Neural progenitor cell (in vitro differentiated cells): ENCODE measurements around the gene RTEL1. TPM values are rescaled to one million over a fixed set of nuclear protein-coding genes. Genes with fewer than 3 reads are reported as not detected.

Experiments
- DNase-seq: peaks from one replicate; pipeline ENCODE4 v3.0.0-alpha.2; 2016; ENCODE audit warnings: low spot score
- H2AFZ ChIP-seq: fragments of 200-600 bp; sonication (generic); replicated peaks from 2 replicates; pipeline ENCODE4 v1.6.1; 2016; ENCODE audit warnings: antibody characterized with exemption
- H3F3A ChIP-seq: fragments of 200-600 bp; sonication (generic); 2 replicates; pipeline ENCODE4 v1.6.1; 2016; ENCODE audit warnings: antibody characterized with exemption, low read depth
- H3K27ac ChIP-seq: fragments of 200-600 bp; sonication (generic); 2 replicates; pipeline ENCODE4 v1.5.1; 2016; ENCODE audit warnings: mild to moderate bottlenecking
- H3K27me3 ChIP-seq: fragments of 200-600 bp; sonication (generic); 2 replicates; pipeline ENCODE4 v1.6.1; 2016; ENCODE audit warnings: mild to moderate bottlenecking, moderate library complexity
- H3K36me3 ChIP-seq: fragments of 200-600 bp; sonication (generic); 2 replicates; pipeline ENCODE4 v1.5.1; 2016
- H3K4me1 ChIP-seq: fragments of 200-600 bp; sonication (generic); 2 replicates; pipeline ENCODE4 v1.6.1; 2016; ENCODE audit warnings: mixed run types
- H3K4me2 ChIP-seq: fragments of 200-600 bp; sonication (generic); 2 replicates; pipeline ENCODE4 v1.6.1; 2016
- H3K4me3 ChIP-seq: fragments of 200-600 bp; sonication (generic); 2 replicates; pipeline ENCODE4 v1.5.1; 2016
- H3K79me2 ChIP-seq: fragments of 200-600 bp; sonication (generic); 2 replicates; pipeline ENCODE4 v1.6.1; 2016; ENCODE audit warnings: low read depth
- H3K9ac ChIP-seq: fragments of 200-600 bp; sonication (generic); 2 replicates; pipeline ENCODE4 v1.6.1; 2016
- H3K9me3 ChIP-seq: fragments of 200-600 bp; sonication (generic); 2 replicates; pipeline ENCODE4 v1.5.1; 2016; ENCODE audit warnings: low read depth
- H4K20me1 ChIP-seq: fragments of 200-600 bp; sonication (generic); 2 replicates; pipeline ENCODE4 v1.6.1; 2016; ENCODE audit warnings: low read depth
- H3K27ac Mint-ChIP-seq: 3 replicates; pipeline ENCODE4 v1.8.0; 2021; ENCODE audit warnings: mixed read lengths
- H3K27me3 Mint-ChIP-seq: 2 replicates; pipeline ENCODE4 v1.8.0; 2022; ENCODE audit warnings: low read depth, mild to moderate bottlenecking, inconsistent platforms, moderate library complexity, mixed read lengths; ENCODE audit not compliant: insufficient read depth
- H3K36me3 Mint-ChIP-seq: 3 replicates; pipeline ENCODE4 v1.8.0; 2021; ENCODE audit warnings: mixed read lengths
- H3K4me1 Mint-ChIP-seq: 3 replicates; pipeline ENCODE4 v1.8.0; 2021; ENCODE audit warnings: mixed read lengths
- H3K4me3 Mint-ChIP-seq: 3 replicates; pipeline ENCODE4 v1.8.0; 2021; ENCODE audit warnings: mild to moderate bottlenecking, moderate library complexity, mixed read lengths
- H3K9me3 Mint-ChIP-seq: 3 replicates; pipeline ENCODE4 v1.8.0; 2020; ENCODE audit warnings: mixed read lengths
- CTCF ChIP-seq: fragments of 200-600 bp; sonication (generic); IDR thresholded peaks from 2 replicates; pipeline ENCODE4 v1.5.1; 2017; ENCODE audit warnings: antibody characterized with exemption, mild to moderate bottlenecking
- EZH2 ChIP-seq: fragments of 200-600 bp; sonication (generic); IDR thresholded peaks from 2 replicates; pipeline ENCODE4 v1.6.1; 2017; ENCODE audit warnings: antibody characterized with exemption, mild to moderate bottlenecking, moderate library complexity
- EZH2phosphoT487 ChIP-seq: fragments of 200-600 bp; sonication (generic); IDR thresholded peaks from 2 replicates; pipeline ENCODE4 v1.6.1; 2017; ENCODE audit warnings: antibody characterized with exemption
- total RNA-seq: library from RNA; depleted of rRNA; stranded (reverse); fragments of >200 nt; gene quantifications from 2 replicates; pipeline ENCODE4 v1.2.3, GENCODE V29; 2015; ENCODE audit warnings: low replicate concordance

The RTEL1 gene
- total RNA-seq, 1 donor from 2014 or later = 6.0 TPM

- no peaks in the 10 kb centered on the region for H3K9me3 Mint-ChIP-seq
- H3K9ac ChIP-seq = no peak overlapping the region
- peaks cover 4% of the 10 kb centered on the region for H3K27me3 Mint-ChIP-seq
- no peak overlapping the region for H3K27ac ChIP-seq
- H3K4me1 Mint-ChIP-seq = no peaks in the 10 kb centered on the region
- peak overlapping the region; percentile 35 for H3K4me3 Mint-ChIP-seq
- peaks cover 8% of the 10 kb centered on the region for H3K79me2 ChIP-seq
- H3K36me3 ChIP-seq = no peaks in the 10 kb centered on the region
- no peaks in the 10 kb centered on the region for H3K36me3 Mint-ChIP-seq
- no peak overlapping the region for H3K27ac Mint-ChIP-seq
- H3K27me3 ChIP-seq = peaks cover 24% of the 10 kb centered on the region
- H3K4me2 ChIP-seq = peak overlapping the region; percentile 77
- peak; percentile 90 for DNase-seq
- peaks cover 33% of the 10 kb centered on the region for H3K4me1 ChIP-seq
- peaks cover 40% of the 10 kb centered on the region for H3F3A ChIP-seq
- no peak overlapping the region for H2AFZ ChIP-seq
- H3K9me3 ChIP-seq = no peaks in the 10 kb centered on the region
- H4K20me1 ChIP-seq = peaks cover 52% of the 10 kb centered on the region
- peak overlapping the region; percentile 55 for H3K4me3 ChIP-seq
- TF ChIP-seq CTCF (no peak), EZH2 (no peak), EZH2phosphoT487 (no peak)
Measured at GRCh38 chr20:63738687-63739129, 80.6 kb downstream of the RTEL1 start.

- Histone ChIP-seq H3K79me2 (peaks cover 8% of the 10 kb centered on the region), H3F3A (peaks cover 45% of the 10 kb centered on the region), H3K4me1 (peaks cover 33% of the 10 kb centered on the region), H3K36me3 (no peaks in the 10 kb centered on the region), H3K9me3 (no peaks in the 10 kb centered on the region), H3K27ac (peak within 1 kb of the TSS; percentile 24), H4K20me1 (peaks cover 52% of the 10 kb centered on the region), H3K27me3 (peaks cover 24% of the 10 kb centered on the region), H2AFZ (no peak within 1 kb of the TSS), H3K9ac (peak within 1 kb of the TSS; percentile 57), H3K4me3 (peak within 1 kb of the TSS; percentile 90), H3K4me2 (peak within 1 kb of the TSS; percentile 91)
- TF ChIP-seq EZH2 (no peak), CTCF (no peak), EZH2phosphoT487 (no peak)
- H3K27me3 Mint-ChIP-seq = peaks cover 4% of the 10 kb centered on the region
- peak within 1 kb of the TSS; percentile 84 for H3K4me3 Mint-ChIP-seq
- DNase-seq = peak; percentile 96
- no peak within 1 kb of the TSS for H3K27ac Mint-ChIP-seq
- H3K4me1 Mint-ChIP-seq = no peaks in the 10 kb centered on the region
- H3K9me3 Mint-ChIP-seq = no peaks in the 10 kb centered on the region
- no peaks in the 10 kb centered on the region for H3K36me3 Mint-ChIP-seq
Measured at GRCh38 chr20:63739130-63740069, 81.3 kb downstream of the RTEL1 start, which contains the start of gene SLC2A4RG. TSS of gene SLC2A4RG (plus strand) at chr20:63739776. CDS start at chr20:63739913, 137 bp downstream.

GRCh38 chr20:63740070-63740626 lies 82.0 kb downstream of the RTEL1 start:
- H3K4me1 ChIP-seq = peaks cover 33% of the 10 kb centered on the region
- peaks cover 5% of the 10 kb centered on the region for H3K27me3 Mint-ChIP-seq
- peaks cover 45% of the 10 kb centered on the region for H3F3A ChIP-seq
- no peaks in the 10 kb centered on the region for H3K36me3 Mint-ChIP-seq
- H2AFZ ChIP-seq = no peak overlapping the region
- H4K20me1 ChIP-seq = peaks cover 52% of the 10 kb centered on the region
- TF ChIP-seq CTCF (no peak), EZH2 (no peak), EZH2phosphoT487 (no peak)
- no peak overlapping the region for H3K27ac Mint-ChIP-seq
- DNase-seq = peak; percentile 85
- peak overlapping the region; percentile 90 for H3K4me3 ChIP-seq
- H3K4me3 Mint-ChIP-seq = peak overlapping the region; percentile 84
- peak overlapping the region; percentile 24 for H3K27ac ChIP-seq
- peaks cover 24% of the 10 kb centered on the region for H3K27me3 ChIP-seq
- no peaks in the 10 kb centered on the region for H3K9me3 Mint-ChIP-seq
- no peaks in the 10 kb centered on the region for H3K4me1 Mint-ChIP-seq
- H3K9me3 ChIP-seq = no peaks in the 10 kb centered on the region
- H3K9ac ChIP-seq = peak overlapping the region; percentile 57
- no peaks in the 10 kb centered on the region for H3K36me3 ChIP-seq
- H3K4me2 ChIP-seq = peak overlapping the region; percentile 91
- H3K79me2 ChIP-seq = peaks cover 8% of the 10 kb centered on the region
